ENCODE measurements around the gene ERO1B.

DNA sequence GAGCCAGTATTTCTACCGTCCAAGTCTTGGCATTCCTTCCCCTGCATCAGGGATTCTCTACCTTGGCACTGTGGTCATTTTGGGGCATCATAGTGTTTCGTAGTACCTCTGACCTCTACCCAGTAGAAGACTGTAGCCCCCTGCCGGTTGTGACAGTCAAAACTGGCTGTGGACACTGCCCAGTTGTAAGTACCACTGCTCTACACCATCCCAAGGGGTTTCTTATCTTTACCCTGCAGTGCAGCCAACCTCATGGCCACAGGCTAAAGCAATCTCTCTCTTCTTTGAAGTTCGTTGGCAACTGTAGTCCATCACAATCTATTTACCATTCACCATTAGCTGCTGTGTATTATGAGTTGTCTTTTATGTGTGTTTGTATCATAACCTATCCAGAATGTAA is 29.3 kb upstream of the ERO1B start:
- TF ChIP-seq POLR2AphosphoS5 (IDR thresholded peaks at IDR 0.05; ENCODE audit: low read depth, low read length), result no peak
- TF ChIP-seq, protein P1, sequence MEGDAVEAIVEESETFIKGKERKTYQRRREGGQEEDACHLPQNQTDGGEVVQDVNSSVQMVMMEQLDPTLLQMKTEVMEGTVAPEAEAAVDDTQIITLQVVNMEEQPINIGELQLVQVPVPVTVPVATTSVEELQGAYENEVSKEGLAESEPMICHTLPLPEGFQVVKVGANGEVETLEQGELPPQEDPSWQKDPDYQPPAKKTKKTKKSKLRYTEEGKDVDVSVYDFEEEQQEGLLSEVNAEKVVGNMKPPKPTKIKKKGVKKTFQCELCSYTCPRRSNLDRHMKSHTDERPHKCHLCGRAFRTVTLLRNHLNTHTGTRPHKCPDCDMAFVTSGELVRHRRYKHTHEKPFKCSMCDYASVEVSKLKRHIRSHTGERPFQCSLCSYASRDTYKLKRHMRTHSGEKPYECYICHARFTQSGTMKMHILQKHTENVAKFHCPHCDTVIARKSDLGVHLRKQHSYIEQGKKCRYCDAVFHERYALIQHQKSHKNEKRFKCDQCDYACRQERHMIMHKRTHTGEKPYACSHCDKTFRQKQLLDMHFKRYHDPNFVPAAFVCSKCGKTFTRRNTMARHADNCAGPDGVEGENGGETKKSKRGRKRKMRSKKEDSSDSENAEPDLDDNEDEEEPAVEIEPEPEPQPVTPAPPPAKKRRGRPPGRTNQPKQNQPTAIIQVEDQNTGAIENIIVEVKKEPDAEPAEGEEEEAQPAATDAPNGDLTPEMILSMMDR (IDR thresholded peaks at IDR 0.05), result no peak

Measured in SK-N-SH (cell line).